ENCODE results near the gene GP9. TPM values are rescaled to one million over a fixed set of nuclear protein-coding genes. Genes with fewer than 3 reads are reported as not detected.

GP9 gene
- total and polyA plus RNA-seq, 11 donors, result not detected

DNA sequence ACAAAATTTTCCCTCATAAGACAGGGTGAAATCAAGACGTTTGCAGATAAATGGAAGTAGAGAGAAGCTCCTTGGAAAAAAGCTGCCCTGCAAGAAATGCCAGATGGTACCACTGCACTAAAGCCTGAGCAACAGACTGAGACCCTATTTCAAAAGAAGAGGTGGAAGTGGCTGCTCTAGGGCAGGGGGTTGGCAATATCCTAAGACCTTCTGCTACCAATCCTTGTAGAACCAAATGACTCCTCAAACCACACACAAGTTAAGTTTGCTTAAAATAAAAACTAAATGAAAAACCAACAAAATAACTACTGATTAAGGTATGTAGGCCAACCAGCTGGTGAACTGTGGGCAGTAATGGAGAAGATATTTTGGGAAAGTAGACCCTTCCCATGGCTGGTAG lies 39.7 kb downstream of the GP9 start:
- no peak overlapping the region for H3K4me3 ChIP-seq
- no peaks in the 10 kb centered on the region for H3K9me3 ChIP-seq
- H3K4me1 ChIP-seq, result peaks cover 0 to 20% (median 6%) of the 10 kb centered on the region in 12 donors
- DNase-seq, result no peak
- TF ChIP-seq POLR2A (IDR thresholded peaks at IDR 0.05), result no peak
- TF ChIP-seq, protein P1, sequence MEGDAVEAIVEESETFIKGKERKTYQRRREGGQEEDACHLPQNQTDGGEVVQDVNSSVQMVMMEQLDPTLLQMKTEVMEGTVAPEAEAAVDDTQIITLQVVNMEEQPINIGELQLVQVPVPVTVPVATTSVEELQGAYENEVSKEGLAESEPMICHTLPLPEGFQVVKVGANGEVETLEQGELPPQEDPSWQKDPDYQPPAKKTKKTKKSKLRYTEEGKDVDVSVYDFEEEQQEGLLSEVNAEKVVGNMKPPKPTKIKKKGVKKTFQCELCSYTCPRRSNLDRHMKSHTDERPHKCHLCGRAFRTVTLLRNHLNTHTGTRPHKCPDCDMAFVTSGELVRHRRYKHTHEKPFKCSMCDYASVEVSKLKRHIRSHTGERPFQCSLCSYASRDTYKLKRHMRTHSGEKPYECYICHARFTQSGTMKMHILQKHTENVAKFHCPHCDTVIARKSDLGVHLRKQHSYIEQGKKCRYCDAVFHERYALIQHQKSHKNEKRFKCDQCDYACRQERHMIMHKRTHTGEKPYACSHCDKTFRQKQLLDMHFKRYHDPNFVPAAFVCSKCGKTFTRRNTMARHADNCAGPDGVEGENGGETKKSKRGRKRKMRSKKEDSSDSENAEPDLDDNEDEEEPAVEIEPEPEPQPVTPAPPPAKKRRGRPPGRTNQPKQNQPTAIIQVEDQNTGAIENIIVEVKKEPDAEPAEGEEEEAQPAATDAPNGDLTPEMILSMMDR (IDR thresholded peaks at IDR 0.05), result no peak
- H3K36me3 ChIP-seq, result peaks cover 0 to 16% (median 0%) of the 10 kb centered on the region in 9 donors
- WGBS, 4 donors, result 75 to 88% (median 80%) methylated on average over 1 of the region's 1 CpG
- intact Hi-C loops (cut with DNase I), result loop anchor here in 1 of 10 donors (5.0 kb wide), 1 partner anchor 128 kb away; no protein-coding TSS in a partner anchor
- no peak for ATAC-seq
- H3K27ac ChIP-seq, result no peak overlapping the region
- no peaks in the 10 kb centered on the region for H3K27me3 ChIP-seq

GRCh38 chr3:129101370-129102138 lies 41.0 kb downstream of the GP9 start:
- H3K27me3 ChIP-seq, result no peaks in the 10 kb centered on the region
- TF ChIP-seq, protein P1 (IDR thresholded peaks at IDR 0.05), result no peak
- no peak for TF ChIP-seq POLR2A (IDR thresholded peaks at IDR 0.05)
- ATAC-seq (peak; percentile 61 to 77 (median 66)), DNase-seq (peak in 1 of 5 donors; percentile 34)
- H3K4me1 ChIP-seq, result peaks cover 0 to 29% (median 12%) of the 10 kb centered on the region in 12 donors
- H3K36me3 ChIP-seq, result peaks cover 0 to 17% (median 0%) of the 10 kb centered on the region in 9 donors
- no peaks in the 10 kb centered on the region for H3K9me3 ChIP-seq
- no peak overlapping the region for H3K4me3 ChIP-seq
- 52 to 58% (median 55%) methylated on average over 12 of the region's 12 CpGs for WGBS, 4 donors
- intact Hi-C loops (cut with DNase I), result loop anchor here in 1 of 10 donors (5.0 kb wide), 1 partner anchor 129 kb away; no protein-coding TSS in a partner anchor
- H3K27ac ChIP-seq, result no peak overlapping the region

DNA sequence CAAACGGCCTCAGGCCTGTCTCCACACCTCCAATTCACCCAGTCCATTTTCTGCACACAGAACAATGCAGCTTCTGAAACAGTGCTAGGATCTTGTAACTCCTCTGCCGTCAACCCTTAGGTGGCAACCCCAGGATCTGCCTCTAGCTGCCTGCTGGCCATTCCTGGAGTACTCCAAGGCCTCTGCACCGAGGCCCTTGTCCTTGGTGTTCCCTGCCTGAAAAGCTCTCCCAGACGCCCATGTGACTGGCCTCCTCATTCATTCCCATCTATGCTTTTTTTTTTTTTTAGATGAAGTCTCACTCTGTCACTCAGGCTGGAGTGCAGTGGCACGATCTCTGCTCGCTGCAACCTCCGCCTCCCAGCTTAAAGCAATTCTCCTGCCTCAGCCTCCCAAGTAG lies 42.7 kb downstream of the GP9 start:
- 90 to 94% (median 93%) methylated on average over 7 of the region's 7 CpGs for WGBS, 4 donors
- intact Hi-C loops (cut with DNase I), result loop anchor here in 1 of 10 donors (5.0 kb wide), 1 partner anchor 131 kb away; no protein-coding TSS in a partner anchor
- no peak for DNase-seq

GRCh38 chr3:129104051-129104450 lies 43.5 kb downstream of the GP9 start:
- H3K36me3 ChIP-seq, result peaks cover 0 to 39% (median 5%) of the 10 kb centered on the region in 9 donors
- H3K4me3 ChIP-seq, result no peak overlapping the region
- H3K4me1 ChIP-seq, result peaks cover 0 to 33% (median 12%) of the 10 kb centered on the region in 12 donors
- TF ChIP-seq POLR2A (IDR thresholded peaks at IDR 0.05), result no peak
- TF ChIP-seq, protein P1 (IDR thresholded peaks at IDR 0.05), result no peak
- H3K9me3 ChIP-seq, result no peaks in the 10 kb centered on the region
- no peaks in the 10 kb centered on the region for H3K27me3 ChIP-seq
- 95 to 98% (median 97%) methylated on average over 6 of the region's 6 CpGs for WGBS, 4 donors
- intact Hi-C loops (cut with DNase I), result loop anchor here in 1 of 10 donors (5.0 kb wide), 1 partner anchor 132 kb away; no protein-coding TSS in a partner anchor
- H3K27ac ChIP-seq, result no peak overlapping the region
- DNase-seq, result no peak
- ATAC-seq, result no peak

More for the DNA sequence above, 42.7 kb downstream of the GP9 start:
- TF ChIP-seq, protein P1 (IDR thresholded peaks at IDR 0.05), result no peak
- no peak for TF ChIP-seq POLR2A (IDR thresholded peaks at IDR 0.05)
- no peak overlapping the region for H3K27ac ChIP-seq
- H3K36me3 ChIP-seq, result peaks cover 0 to 33% (median 3%) of the 10 kb centered on the region in 9 donors
- no peaks in the 10 kb centered on the region for H3K27me3 ChIP-seq
- no peak for ATAC-seq
- H3K9me3 ChIP-seq, result no peaks in the 10 kb centered on the region
- peaks cover 0 to 33% (median 12%) of the 10 kb centered on the region in 12 donors for H3K4me1 ChIP-seq
- no peak overlapping the region for H3K4me3 ChIP-seq

Measured in heart left ventricle (tissue), 16 donors.